DMS79 treated with DMSO at 0.1 percent for 48 hours (cell line): ENCODE results near the gene CDC6.

Experiments
- DNase-seq: peaks from one replicate; lab custom pipeline; 2025; lab: John Stamatoyannopoulos, UW

CDC6 gene

GRCh38 chr17:40352237-40352778 is 64.6 kb downstream of the CDC6 start:
- no peak for DNase-seq

GRCh38 chr17:40352779-40353394 is 65.2 kb downstream of the CDC6 start:
- no peak for DNase-seq
